Measurements from ENCODE around the gene TPT1. TPM values are rescaled to one million over a fixed set of nuclear protein-coding genes. Genes with fewer than 3 reads are reported as not detected.
A peak's percentile ranks its signal among the peaks of the same experiment; 100 is the strongest.

TPT1 gene
- total and polyA plus RNA-seq, 2 of the 13 experiments (the other 11 are each of a cell fraction or from before 2014, with no cell fraction given): 2,953 to 3,594 TPM

DNA sequence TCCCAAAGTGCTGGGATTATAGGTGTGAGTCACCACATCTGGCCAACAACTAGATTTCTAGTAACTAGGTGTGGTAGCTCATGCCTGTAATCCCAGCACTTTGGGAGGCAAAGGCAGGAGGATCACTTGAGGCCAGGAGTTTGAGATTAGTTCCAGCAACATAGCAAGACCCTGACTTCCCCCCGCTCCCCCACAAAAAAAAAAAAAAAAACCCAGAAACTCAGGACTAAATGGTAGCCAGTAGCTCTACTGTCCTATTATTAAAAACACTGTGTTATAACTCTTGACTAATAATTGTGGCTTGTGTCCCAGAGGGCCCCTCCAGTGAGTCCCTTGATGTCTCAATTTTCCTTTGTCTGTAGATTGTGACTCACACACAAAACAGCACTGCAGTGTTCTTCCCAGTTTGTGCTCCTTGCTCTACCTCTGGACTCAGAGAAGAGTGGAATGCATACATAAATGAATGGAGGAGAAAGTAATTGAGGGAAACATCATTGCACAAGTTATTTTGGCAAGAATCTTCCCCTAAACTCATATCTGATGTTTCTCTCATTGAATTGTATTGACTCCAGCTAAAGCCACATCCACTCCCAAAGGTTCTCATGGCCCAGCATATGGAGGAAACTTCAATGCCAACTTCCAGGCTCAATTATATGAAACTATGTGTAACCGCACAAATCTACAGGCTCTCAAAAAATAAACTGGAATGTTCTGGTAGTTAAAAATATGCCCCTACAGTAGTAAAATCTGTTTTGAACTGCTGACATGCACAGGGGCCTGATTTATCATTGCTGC, 8.8 kb downstream of the TPT1 start (continued):
- TF ChIP-seq, protein P1, sequence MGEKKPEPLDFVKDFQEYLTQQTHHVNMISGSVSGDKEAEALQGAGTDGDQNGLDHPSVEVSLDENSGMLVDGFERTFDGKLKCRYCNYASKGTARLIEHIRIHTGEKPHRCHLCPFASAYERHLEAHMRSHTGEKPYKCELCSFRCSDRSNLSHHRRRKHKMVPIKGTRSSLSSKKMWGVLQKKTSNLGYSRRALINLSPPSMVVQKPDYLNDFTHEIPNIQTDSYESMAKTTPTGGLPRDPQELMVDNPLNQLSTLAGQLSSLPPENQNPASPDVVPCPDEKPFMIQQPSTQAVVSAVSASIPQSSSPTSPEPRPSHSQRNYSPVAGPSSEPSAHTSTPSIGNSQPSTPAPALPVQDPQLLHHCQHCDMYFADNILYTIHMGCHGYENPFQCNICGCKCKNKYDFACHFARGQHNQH (CRISPR knock-in tag; IDR thresholded peaks at IDR 0.05): no peak
- no peak for TF ChIP-seq ZNF569 (CRISPR knock-in tag; IDR thresholded peaks at IDR 0.05; ENCODE audit: borderline replicate concordance)
- TF ChIP-seq ZNF792 (CRISPR knock-in tag; IDR thresholded peaks at IDR 0.05): 0 out of 2 replicates have a peak, but pooled peaks have one; percentile 24
- no peak for TF ChIP-seq SOX6 (IDR thresholded peaks at IDR 0.05)
- TF ChIP-seq SOX6 (CRISPR knock-in tag; IDR thresholded peaks at IDR 0.05): peak; percentile 17; the same call in 1 of the 2 replicates
- TF ChIP-seq, protein P2, sequence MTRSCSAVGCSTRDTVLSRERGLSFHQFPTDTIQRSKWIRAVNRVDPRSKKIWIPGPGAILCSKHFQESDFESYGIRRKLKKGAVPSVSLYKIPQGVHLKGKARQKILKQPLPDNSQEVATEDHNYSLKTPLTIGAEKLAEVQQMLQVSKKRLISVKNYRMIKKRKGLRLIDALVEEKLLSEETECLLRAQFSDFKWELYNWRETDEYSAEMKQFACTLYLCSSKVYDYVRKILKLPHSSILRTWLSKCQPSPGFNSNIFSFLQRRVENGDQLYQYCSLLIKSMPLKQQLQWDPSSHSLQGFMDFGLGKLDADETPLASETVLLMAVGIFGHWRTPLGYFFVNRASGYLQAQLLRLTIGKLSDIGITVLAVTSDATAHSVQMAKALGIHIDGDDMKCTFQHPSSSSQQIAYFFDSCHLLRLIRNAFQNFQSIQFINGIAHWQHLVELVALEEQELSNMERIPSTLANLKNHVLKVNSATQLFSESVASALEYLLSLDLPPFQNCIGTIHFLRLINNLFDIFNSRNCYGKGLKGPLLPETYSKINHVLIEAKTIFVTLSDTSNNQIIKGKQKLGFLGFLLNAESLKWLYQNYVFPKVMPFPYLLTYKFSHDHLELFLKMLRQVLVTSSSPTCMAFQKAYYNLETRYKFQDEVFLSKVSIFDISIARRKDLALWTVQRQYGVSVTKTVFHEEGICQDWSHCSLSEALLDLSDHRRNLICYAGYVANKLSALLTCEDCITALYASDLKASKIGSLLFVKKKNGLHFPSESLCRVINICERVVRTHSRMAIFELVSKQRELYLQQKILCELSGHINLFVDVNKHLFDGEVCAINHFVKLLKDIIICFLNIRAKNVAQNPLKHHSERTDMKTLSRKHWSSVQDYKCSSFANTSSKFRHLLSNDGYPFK (CRISPR knock-in tag; IDR thresholded peaks at IDR 0.05; ENCODE audit: borderline replicate concordance): no peak
- TF ChIP-seq, protein P3, sequence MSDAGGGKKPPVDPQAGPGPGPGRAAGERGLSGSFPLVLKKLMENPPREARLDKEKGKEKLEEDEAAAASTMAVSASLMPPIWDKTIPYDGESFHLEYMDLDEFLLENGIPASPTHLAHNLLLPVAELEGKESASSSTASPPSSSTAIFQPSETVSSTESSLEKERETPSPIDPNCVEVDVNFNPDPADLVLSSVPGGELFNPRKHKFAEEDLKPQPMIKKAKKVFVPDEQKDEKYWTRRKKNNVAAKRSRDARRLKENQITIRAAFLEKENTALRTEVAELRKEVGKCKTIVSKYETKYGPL (CRISPR knock-in tag; IDR thresholded peaks at IDR 0.05): no peak
- TF ChIP-seq, protein P4, sequence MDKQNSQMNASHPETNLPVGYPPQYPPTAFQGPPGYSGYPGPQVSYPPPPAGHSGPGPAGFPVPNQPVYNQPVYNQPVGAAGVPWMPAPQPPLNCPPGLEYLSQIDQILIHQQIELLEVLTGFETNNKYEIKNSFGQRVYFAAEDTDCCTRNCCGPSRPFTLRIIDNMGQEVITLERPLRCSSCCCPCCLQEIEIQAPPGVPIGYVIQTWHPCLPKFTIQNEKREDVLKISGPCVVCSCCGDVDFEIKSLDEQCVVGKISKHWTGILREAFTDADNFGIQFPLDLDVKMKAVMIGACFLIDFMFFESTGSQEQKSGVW (CRISPR knock-in tag; IDR thresholded peaks at IDR 0.05; ENCODE audit: borderline replicate concordance): no peak
- no peak for TF ChIP-seq TCF7L2 (IDR thresholded peaks at IDR 0.05; ENCODE audit: low read depth, low read length)
- TF ChIP-seq REXO4 (CRISPR knock-in tag; IDR thresholded peaks at IDR 0.05; ENCODE audit: borderline replicate concordance): no peak
- no peak for TF ChIP-seq ZMYM3 (CRISPR knock-in tag; IDR thresholded peaks at IDR 0.05)
- no peak for TF ChIP-seq FOXA3 (CRISPR knock-in tag; IDR thresholded peaks at IDR 0.05)
- TF ChIP-seq ZNF607 (CRISPR knock-in tag; IDR thresholded peaks at IDR 0.05; ENCODE audit: borderline replicate concordance): no peak
- no peak for TF ChIP-seq ZNF619 (CRISPR knock-in tag; IDR thresholded peaks at IDR 0.05)
- no peak for TF ChIP-seq ZNF30 (CRISPR knock-in tag; IDR thresholded peaks at IDR 0.05)
- TF ChIP-seq SETDB1 (CRISPR knock-in tag; IDR thresholded peaks at IDR 0.05; ENCODE audit: borderline replicate concordance): no peak
- no peak for TF ChIP-seq CREB1 (IDR thresholded peaks at IDR 0.05)
- TF ChIP-seq CREB1 (CRISPR knock-in tag; IDR thresholded peaks at IDR 0.05): peak; percentile 5; the same call in 1 of the 2 replicates
- TF ChIP-seq BCL6 (CRISPR knock-in tag; IDR thresholded peaks at IDR 0.05): no peak; the same call in 1 of the 2 replicates
- TF ChIP-seq, protein P5, sequence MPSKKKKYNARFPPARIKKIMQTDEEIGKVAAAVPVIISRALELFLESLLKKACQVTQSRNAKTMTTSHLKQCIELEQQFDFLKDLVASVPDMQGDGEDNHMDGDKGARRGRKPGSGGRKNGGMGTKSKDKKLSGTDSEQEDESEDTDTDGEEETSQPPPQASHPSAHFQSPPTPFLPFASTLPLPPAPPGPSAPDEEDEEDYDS (CRISPR knock-in tag; IDR thresholded peaks at IDR 0.05): no peak
- TF ChIP-seq, protein P6, sequence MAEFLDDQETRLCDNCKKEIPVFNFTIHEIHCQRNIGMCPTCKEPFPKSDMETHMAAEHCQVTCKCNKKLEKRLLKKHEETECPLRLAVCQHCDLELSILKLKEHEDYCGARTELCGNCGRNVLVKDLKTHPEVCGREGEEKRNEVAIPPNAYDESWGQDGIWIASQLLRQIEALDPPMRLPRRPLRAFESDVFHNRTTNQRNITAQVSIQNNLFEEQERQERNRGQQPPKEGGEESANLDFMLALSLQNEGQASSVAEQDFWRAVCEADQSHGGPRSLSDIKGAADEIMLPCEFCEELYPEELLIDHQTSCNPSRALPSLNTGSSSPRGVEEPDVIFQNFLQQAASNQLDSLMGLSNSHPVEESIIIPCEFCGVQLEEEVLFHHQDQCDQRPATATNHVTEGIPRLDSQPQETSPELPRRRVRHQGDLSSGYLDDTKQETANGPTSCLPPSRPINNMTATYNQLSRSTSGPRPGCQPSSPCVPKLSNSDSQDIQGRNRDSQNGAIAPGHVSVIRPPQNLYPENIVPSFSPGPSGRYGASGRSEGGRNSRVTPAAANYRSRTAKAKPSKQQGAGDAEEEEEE (CRISPR knock-in tag; IDR thresholded peaks at IDR 0.05; ENCODE audit: borderline replicate concordance): no peak
- TF ChIP-seq SOX13 (IDR thresholded peaks at IDR 0.05): no peak
- TF ChIP-seq SOX13 (CRISPR knock-in tag; conservative IDR thresholded peaks at IDR 0.05 in 1 of 2, IDR thresholded peaks at IDR 0.05 in 1 of 2): peak in 1 of 2 experiments; percentile 72; a peak in 1 of 4 replicates

Measured in HepG2 (cell line).